ENCODE data around the gene CUL5.
"Not testable (repeated sequence)": the region's sequence is repeated elsewhere in the genome, so short reads cannot be mapped to it uniquely, and the experiment has no call there.

Gene CUL5

DNA sequence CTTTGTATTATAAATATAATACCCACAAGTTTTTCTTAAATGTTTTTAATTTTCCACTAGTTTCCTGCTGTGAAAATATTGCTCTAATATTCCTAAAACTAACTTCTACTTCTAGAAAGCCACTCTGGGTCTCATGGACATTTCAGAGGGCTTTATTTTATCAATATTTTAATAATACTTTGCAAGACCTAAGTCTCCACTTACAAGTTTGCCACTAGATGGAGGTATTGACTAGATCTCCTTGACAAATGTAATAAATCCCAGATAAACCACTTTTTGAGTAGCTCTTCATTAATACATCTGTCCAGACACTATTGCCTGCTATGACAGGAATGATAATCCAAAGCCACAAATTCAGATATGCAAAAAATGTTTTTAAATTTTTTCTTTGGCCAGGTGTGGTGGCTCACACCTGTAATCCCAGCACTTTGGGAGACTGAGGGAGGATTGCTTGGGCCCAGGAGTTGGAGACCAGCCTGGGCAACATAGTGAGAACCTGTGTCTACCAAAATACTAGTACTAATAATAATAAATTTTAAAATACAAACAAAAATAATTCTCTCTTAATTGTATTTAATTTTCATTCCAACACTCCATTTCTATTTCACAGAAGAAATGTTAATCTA is 109.2 kb downstream of the CUL5 start:
- DNase-seq, result peak; percentile 23

DNA sequence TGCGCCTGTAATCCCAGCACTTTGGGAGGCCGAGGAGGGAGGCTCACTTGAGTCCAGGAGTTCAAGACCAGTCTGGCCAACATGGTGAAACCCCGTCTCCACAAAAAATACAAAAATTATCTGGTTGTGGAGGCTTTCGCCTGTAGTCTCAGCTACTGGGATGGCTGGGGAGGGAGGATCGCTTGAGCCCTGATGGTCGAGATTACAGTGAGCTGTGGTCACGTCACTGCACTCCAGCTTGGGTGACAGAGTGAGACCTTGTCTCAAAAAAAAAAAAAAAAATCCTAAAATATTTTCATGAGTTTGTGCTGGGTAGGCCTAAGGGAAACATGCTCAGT is 112.2 kb downstream of the CUL5 start:
- DNase-seq, result not testable (repeated sequence)

DNA sequence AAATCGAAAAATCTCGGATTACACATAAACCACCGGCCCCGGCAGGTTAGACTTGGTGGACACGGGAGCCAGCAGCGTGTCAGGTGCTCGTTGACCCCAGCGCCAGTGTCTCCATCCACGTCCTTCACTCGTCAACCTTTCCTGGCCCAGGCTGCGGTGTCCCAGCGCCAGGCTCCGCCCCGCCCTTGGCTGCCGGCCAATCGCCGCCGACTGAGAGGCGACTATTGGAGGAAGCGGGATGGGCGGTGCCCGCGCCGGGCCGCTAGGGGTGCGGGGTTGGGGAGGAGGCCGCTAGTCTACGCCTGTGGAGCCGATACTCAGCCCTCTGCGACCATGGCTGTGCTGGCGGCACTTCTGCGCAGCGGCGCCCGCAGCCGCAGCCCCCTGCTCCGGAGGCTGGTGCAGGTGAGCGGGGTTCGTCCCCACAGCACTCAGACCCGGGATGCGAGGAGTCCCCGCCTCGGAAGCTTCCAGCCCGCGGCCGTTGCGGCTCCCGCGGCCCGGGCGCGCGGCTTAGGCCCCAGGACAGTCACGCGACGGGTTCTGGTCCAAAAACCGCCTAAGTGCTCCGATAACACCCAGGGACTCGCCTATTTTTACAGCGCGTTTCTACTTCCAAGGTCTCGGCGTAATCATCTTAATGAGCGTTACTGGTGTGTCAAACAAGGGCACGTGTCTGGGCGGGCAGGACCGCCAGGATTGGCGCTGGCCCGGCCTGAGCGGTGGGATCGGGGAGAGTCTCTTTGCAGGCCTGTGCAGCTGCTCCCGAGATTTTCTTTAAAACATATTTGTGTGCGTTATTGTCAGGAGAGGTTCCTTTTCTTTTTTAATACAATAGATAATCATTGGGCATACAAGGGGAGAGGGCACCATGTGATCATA is 112.8 kb downstream of the CUL5 start, which contains the start of gene ACAT1:
TSS of gene ACAT1 (plus strand) at position 294 of the 882 bp plus-strand sequence. CDS start at position 334, 40 bp downstream.
- peak; percentile 85 for DNase-seq

GRCh38 chr11:108122166-108122628 is 113.5 kb downstream of the CUL5 start:
- peak; percentile 39 for DNase-seq

DNA sequence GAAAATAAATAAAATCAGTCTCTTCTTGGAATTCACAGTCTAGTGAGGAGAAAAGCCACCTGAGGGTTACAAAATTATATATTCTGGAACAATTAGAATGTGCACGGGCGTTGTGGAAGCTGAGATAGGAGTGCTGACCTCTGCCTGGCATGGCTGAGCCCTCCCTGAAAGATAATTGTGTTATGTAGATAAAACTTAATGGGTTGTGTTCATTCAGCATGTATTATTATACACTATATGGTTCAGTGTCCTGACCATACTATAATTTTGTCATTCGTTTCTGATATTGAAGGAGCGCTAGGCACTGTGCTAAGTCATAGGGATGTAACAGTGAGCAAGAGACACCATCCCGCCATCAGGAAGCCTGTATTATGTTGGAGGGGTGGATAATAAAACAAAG is 116.4 kb downstream of the CUL5 start:
- DNase-seq, result no peak

- DNase-seq, result no peak
Observed at GRCh38 chr11:108128772-108129171, 120.1 kb downstream of the CUL5 start.

- DNase-seq, result no peak
Observed at GRCh38 chr11:108131993-108132392, 123.3 kb downstream of the CUL5 start.

- DNase-seq, result not testable (repeated sequence)
Observed at GRCh38 chr11:108132993-108133538, 124.4 kb downstream of the CUL5 start.

- peak; percentile 20 for DNase-seq
Observed at GRCh38 chr11:108135845-108136544, 127.3 kb downstream of the CUL5 start.

DNA sequence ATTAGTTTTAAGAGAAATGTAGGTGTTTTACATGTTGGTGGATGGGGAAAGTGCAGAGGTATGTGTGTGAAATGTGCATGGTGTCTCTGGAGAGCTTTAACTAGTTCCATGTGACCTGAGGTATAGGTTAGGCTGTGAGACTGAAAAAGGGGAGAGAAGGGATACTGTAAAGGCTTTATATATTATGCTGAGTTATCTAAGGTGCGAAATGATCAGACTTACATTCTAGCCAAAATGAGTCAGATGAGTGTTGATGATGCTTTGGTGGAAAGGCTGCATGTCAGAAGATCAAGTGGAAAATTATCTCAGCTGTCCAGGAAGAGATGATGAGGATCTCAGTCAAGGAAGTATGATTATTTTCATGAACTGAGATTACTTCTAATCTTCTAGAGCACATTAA is 128.5 kb downstream of the CUL5 start:
- no peak for DNase-seq

DNA sequence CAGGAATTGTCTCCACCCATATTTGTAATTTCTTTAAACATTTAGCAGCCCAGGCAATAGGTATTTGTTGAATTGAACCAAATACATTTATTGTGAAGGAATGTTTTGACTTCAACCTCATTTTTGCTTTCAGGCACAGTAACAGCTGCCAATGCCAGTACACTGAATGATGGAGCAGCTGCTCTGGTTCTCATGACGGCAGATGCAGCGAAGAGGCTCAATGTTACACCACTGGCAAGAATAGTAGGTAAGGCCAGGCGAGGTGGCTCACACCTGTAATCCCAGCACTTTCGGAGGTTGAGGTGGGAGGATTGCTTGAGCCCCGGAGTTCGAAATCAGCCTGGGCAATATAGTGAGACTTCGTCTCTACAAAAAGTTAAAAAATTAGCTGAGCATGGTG is 133.6 kb downstream of the CUL5 start:
- no peak for DNase-seq

GRCh38 chr11:108144615-108145014 is 135.9 kb downstream of the CUL5 start:
- DNase-seq, result no peak

DNA sequence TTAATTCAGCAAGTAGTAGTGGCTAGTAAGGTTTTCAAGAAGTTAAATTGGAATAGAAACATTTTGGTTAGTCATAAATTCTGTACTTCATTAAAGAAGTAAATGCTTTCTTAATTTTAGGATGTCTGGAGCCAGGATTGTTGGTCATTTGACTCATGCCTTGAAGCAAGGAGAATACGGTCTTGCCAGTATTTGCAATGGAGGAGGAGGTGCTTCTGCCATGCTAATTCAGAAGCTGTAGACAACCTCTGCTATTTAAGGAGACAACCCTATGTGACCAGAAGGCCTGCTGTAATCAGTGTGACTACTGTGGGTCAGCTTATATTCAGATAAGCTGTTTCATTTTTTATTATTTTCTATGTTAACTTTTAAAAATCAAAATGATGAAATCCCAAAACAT is 138.5 kb downstream of the CUL5 start:
- DNase-seq, result no peak

GRCh38 chr11:108148556-108148955 is 139.9 kb downstream of the CUL5 start:
- peak; percentile 0 for DNase-seq

DNA sequence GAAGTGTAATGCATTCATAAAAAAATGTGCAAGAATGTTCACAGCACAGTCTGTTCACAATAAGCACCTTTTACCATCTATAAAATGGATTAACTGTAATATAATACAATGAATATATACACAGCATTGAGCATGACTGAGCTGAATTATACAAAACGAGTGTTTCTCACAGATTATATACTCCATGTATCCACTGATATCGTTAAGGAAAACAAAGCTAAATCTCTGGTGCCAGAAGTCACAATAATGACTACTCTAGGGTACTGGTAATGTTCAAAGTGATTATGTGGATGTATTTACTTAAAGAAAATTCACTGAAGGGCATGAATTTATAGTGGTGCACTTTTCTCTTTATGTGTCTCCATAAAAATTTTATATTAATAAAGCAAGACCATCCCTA is 145.9 kb downstream of the CUL5 start:
- no peak for DNase-seq

All from OCI-M1 (cell line).